SK-N-SH treated with all-trans-retinoic acid at 6 μM for 48 hours (cell line): ENCODE measurements around the gene ABLIM1.

Experiments used
- ATAC-seq: fragments of 200-7000 bp; cut with Tn5 transposase; 3 replicates; pipeline ENCODE4 v1.9.1; 2020; ENCODE audit warnings: mild to moderate bottlenecking, moderate library complexity
- ARNTL ChIP-seq: fragments of 450-650 bp; formaldehyde crosslinking; IDR thresholded peaks from 2 replicates; pipeline ENCODE4 v1.5.0; 2020; ENCODE audit warnings: low read depth, mild to moderate bottlenecking, moderate library complexity, borderline replicate concordance
- CREB5 ChIP-seq: fragments of 250-450 bp; sonication (Bioruptor Pico); IDR thresholded peaks from 2 replicates; pipeline ENCODE4 v1.5.1; 2020; ENCODE audit warnings: low read depth, mild to moderate bottlenecking, moderate library complexity
- CSDC2 ChIP-seq: fragments of 250-450 bp; sonication (Bioruptor Pico); IDR thresholded peaks from 2 replicates; pipeline ENCODE4 v1.5.0; 2020; ENCODE audit warnings: mild to moderate bottlenecking, moderate library complexity
- CSRNP3 ChIP-seq: fragments of 250-450 bp; sonication (Bioruptor Pico); IDR thresholded peaks from 2 replicates; pipeline ENCODE4 v1.5.1; 2021; ENCODE audit warnings: mild to moderate bottlenecking, moderate library complexity
- ESRRG ChIP-seq: fragments of 250-450 bp; sonication (Bioruptor Pico); IDR thresholded peaks from 2 replicates; pipeline ENCODE4 v1.6.1; 2021; ENCODE audit warnings: mild to moderate bottlenecking
- GLIS3 ChIP-seq: fragments of 250-450 bp; sonication (Bioruptor Pico); IDR thresholded peaks from 2 replicates; pipeline ENCODE4 v1.5.0; 2020; ENCODE audit warnings: mild to moderate bottlenecking, moderate library complexity
- ISL1 ChIP-seq: fragments of 250-450 bp; sonication (Bioruptor Pico); IDR thresholded peaks from 2 replicates; pipeline ENCODE4 v2.1.2; 2022; ENCODE audit warnings: mild to moderate bottlenecking, moderate library complexity
- OSR1 ChIP-seq: fragments of 250-450 bp; sonication (Bioruptor Pico); IDR thresholded peaks from 2 replicates; pipeline ENCODE4 v1.8.0; 2022; ENCODE audit warnings: moderate library complexity, mild to moderate bottlenecking, inconsistent platforms
- PATZ1 ChIP-seq: fragments of 250-450 bp; sonication (Bioruptor Pico); IDR thresholded peaks from 2 replicates; pipeline ENCODE4 v1.8.0; 2020; ENCODE audit warnings: mild to moderate bottlenecking, moderate library complexity, borderline replicate concordance
- POU6F1 ChIP-seq: fragments of 250-450 bp; sonication (Bioruptor Pico); IDR thresholded peaks from 2 replicates; pipeline ENCODE4 v1.8.0; 2021; ENCODE audit warnings: low read depth, mild to moderate bottlenecking, moderate library complexity, borderline replicate concordance
- PPARA ChIP-seq: fragments of 250-450 bp; sonication (Bioruptor Pico); IDR thresholded peaks from 2 replicates; pipeline ENCODE4 v1.5.0; 2020; ENCODE audit warnings: mild to moderate bottlenecking, borderline replicate concordance
- RARB ChIP-seq: fragments of 250-450 bp; sonication (Bioruptor Pico); IDR thresholded peaks from 2 replicates; pipeline ENCODE4 v1.8.0; 2021; ENCODE audit warnings: mild to moderate bottlenecking, moderate library complexity
- SNAI2 ChIP-seq: fragments of 250-450 bp; sonication (Bioruptor Pico); IDR thresholded peaks from 2 replicates; pipeline ENCODE4 v1.5.0; 2020; ENCODE audit warnings: mild to moderate bottlenecking, moderate library complexity
- TCF4 ChIP-seq: fragments of 250-450 bp; sonication (Bioruptor Pico); IDR thresholded peaks from 2 replicates; pipeline ENCODE4 v1.8.0; 2021; ENCODE audit warnings: mild to moderate bottlenecking, moderate library complexity, borderline replicate concordance
- TOX ChIP-seq: fragments of 250-450 bp; sonication (Bioruptor Pico); IDR thresholded peaks from 2 replicates; pipeline ENCODE4 v1.8.0; 2021; ENCODE audit warnings: mild to moderate bottlenecking, moderate library complexity, borderline replicate concordance
- TSHZ2 ChIP-seq: fragments of 250-450 bp; sonication (Bioruptor Pico); IDR thresholded peaks from 2 replicates; pipeline ENCODE4 v1.5.0; 2020; ENCODE audit warnings: mild to moderate bottlenecking, moderate library complexity
- ZFP3 ChIP-seq: fragments of 250-450 bp; sonication (Bioruptor Pico); IDR thresholded peaks from 2 replicates; pipeline ENCODE4 v1.5.0; 2020; ENCODE audit warnings: mild to moderate bottlenecking, moderate library complexity
- ZFP30 ChIP-seq: fragments of 450-650 bp; formaldehyde crosslinking; IDR thresholded peaks from 2 replicates; pipeline ENCODE4 v1.5.0; 2022; ENCODE audit warnings: mild to moderate bottlenecking, moderate library complexity
- ZNF565 ChIP-seq: fragments of 450-650 bp; formaldehyde crosslinking; conservative IDR thresholded peaks from 2 replicates; pipeline ENCODE4 v1.5.0; 2020; ENCODE audit warnings: low read depth, mild to moderate bottlenecking, moderate library complexity
- ZNF70 ChIP-seq: fragments of 450-650 bp; formaldehyde crosslinking; IDR thresholded peaks from 2 replicates; pipeline ENCODE4 v1.5.0; 2020; ENCODE audit warnings: mild to moderate bottlenecking, moderate library complexity
- ZNF8 ChIP-seq: fragments of 450-650 bp; formaldehyde crosslinking; IDR thresholded peaks from 2 replicates; pipeline ENCODE4 v1.5.0; 2020; ENCODE audit warnings: mild to moderate bottlenecking, moderate library complexity

Gene ABLIM1

GRCh38 chr10:114607358-114607998 is 50.6 kb downstream of the ABLIM1 start:
- TF ChIP-seq ARNTL (CRISPR knock-in tag) (no peak), TSHZ2 (CRISPR knock-in tag) (no peak), TOX (CRISPR knock-in tag) (no peak), OSR1 (CRISPR knock-in tag) (no peak), CSDC2 (CRISPR knock-in tag) (no peak), ESRRG (CRISPR knock-in tag) (no peak), ZFP30 (CRISPR knock-in tag) (no peak), CREB5 (CRISPR knock-in tag) (no peak), CSRNP3 (CRISPR knock-in tag) (no peak), PPARA (no peak), ZFP3 (no peak), SNAI2 (no peak), GLIS3 (CRISPR knock-in tag) (no peak), ISL1 (CRISPR knock-in tag) (no peak; the same call in 1 of the 2 replicates), ZNF70 (CRISPR knock-in tag) (no peak), TCF4 (CRISPR knock-in tag) (no peak), ZNF565 (CRISPR knock-in tag) (no peak), RARB (CRISPR knock-in tag) (no peak), ZNF8 (CRISPR knock-in tag) (no peak)
- TF ChIP-seq, all 23 proteins: peak for 0
- ATAC-seq = peak; percentile 74

- TF ChIP-seq TCF4 (CRISPR knock-in tag) (no peak), PPARA (no peak), ZNF565 (CRISPR knock-in tag) (no peak), CSRNP3 (CRISPR knock-in tag) (no peak), CSDC2 (CRISPR knock-in tag) (no peak), ESRRG (CRISPR knock-in tag) (no peak), ARNTL (CRISPR knock-in tag) (no peak), ZFP3 (no peak), TSHZ2 (CRISPR knock-in tag) (no peak), ZFP30 (CRISPR knock-in tag) (no peak), OSR1 (CRISPR knock-in tag) (no peak), ZNF70 (CRISPR knock-in tag) (no peak), ZNF8 (CRISPR knock-in tag) (no peak), POU6F1 (CRISPR knock-in tag) (no peak), PATZ1 (CRISPR knock-in tag) (no peak), SNAI2 (no peak)
- ATAC-seq = no peak
These were observed 52.8 kb downstream of the ABLIM1 start for GRCh38 chr10:114605155-114605797.
